ENCODE results near the gene TMEM175. TPM values are rescaled to one million over a fixed set of nuclear protein-coding genes. Genes with fewer than 3 reads are reported as not detected.

The TMEM175 gene
- total RNA-seq, 2 donors from 2014 or later: 26.5 to 39.5 TPM

DNA sequence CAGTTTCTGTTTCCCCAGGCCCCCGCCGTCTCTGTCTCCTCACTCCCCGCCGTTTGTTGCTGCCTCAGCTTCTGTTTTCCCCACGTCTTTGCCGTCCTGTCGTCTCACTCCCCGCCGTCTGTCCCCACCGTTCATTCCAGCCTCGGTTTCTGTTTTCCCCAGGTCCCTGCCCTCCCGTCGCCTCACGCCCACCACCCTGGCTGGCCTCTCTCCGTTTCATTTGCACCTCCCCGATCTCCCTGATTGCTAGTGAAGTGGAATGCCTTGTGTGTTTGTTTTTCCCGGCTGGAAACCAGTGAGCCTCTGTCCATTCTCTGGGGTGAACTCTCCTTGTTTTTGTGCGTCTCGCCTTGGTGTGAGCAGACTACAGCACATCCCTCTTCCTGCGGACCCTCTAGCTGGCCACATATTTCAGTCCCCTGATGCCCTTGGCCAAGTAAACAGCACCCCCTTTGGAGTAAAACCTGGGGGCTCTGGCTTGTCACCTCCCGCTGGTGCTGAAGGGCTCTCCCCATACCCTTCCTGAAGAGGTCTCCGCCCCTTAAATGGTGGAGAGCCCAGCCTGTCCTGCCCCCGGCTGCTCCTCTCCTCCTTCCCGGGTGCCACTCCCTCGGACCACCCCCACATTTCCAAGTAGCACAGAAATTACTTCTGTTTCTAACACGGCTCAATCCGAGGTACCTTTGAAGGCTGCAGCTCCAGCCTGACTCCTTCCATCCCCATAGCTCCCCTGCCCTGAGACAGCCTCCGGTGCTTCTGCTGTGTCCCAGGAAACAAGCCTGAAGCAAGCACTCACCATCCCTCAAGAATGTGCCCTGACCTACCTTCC, 13.2 kb downstream of the TMEM175 start:
- H3K27me3 ChIP-seq (replicated peaks; ENCODE audit: insufficient read depth): no peaks in the 10 kb centered on the region
- H3K9me3 ChIP-seq: no peaks in the 10 kb centered on the region
- no peak for DNase-seq (ENCODE audit: low spot score)
- peaks cover 4% of the 10 kb centered on the region for H3K36me3 ChIP-seq
- H3K4me3 ChIP-seq: no peak overlapping the region
- no peak overlapping the region for H3K27ac ChIP-seq
- ATAC-seq (ENCODE audit: insufficient number of reproducible peaks, low FRiP score, low read depth): no peak
- H3K4me1 ChIP-seq (ENCODE audit: control insufficient read depth in 1 of 2, low read depth in 2 of 2): no peaks in the 10 kb centered on the region
- TF ChIP-seq, protein P1, sequence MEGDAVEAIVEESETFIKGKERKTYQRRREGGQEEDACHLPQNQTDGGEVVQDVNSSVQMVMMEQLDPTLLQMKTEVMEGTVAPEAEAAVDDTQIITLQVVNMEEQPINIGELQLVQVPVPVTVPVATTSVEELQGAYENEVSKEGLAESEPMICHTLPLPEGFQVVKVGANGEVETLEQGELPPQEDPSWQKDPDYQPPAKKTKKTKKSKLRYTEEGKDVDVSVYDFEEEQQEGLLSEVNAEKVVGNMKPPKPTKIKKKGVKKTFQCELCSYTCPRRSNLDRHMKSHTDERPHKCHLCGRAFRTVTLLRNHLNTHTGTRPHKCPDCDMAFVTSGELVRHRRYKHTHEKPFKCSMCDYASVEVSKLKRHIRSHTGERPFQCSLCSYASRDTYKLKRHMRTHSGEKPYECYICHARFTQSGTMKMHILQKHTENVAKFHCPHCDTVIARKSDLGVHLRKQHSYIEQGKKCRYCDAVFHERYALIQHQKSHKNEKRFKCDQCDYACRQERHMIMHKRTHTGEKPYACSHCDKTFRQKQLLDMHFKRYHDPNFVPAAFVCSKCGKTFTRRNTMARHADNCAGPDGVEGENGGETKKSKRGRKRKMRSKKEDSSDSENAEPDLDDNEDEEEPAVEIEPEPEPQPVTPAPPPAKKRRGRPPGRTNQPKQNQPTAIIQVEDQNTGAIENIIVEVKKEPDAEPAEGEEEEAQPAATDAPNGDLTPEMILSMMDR (IDR thresholded peaks at IDR 0.05): no peak

DNA sequence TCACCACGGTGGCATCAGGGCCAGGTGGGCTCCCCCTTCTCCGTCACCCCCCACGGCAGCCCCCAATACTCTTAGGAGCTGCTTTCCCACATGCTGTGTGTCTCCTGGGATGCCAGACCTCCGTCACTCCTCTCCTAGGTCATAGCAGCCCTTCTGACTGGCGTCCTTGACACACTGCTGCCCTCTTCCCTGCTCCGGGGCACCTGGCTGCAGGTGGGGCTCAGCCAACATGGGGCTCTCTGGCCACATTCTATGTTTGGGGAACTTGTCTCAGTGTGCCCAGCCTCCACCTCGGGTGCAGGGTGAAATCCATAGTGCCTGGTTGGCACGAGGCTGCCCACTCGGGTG, 13.8 kb downstream of the TMEM175 start:
- DNase-seq (ENCODE audit: low spot score) (no peak), ATAC-seq (ENCODE audit: insufficient number of reproducible peaks, low FRiP score, low read depth) (no peak)
- Histone ChIP-seq H3K27me3 (replicated peaks; ENCODE audit: insufficient read depth) (no peaks in the 10 kb centered on the region), H3K9me3 (no peaks in the 10 kb centered on the region), H3K4me3 (no peak overlapping the region), H3K4me1 (ENCODE audit: control insufficient read depth in 1 of 2, low read depth in 2 of 2) (no peaks in the 10 kb centered on the region), H3K36me3 (peaks cover 4% of the 10 kb centered on the region), H3K27ac (no peak overlapping the region)
- TF ChIP-seq, protein P1 (IDR thresholded peaks at IDR 0.05): no peak

DNA sequence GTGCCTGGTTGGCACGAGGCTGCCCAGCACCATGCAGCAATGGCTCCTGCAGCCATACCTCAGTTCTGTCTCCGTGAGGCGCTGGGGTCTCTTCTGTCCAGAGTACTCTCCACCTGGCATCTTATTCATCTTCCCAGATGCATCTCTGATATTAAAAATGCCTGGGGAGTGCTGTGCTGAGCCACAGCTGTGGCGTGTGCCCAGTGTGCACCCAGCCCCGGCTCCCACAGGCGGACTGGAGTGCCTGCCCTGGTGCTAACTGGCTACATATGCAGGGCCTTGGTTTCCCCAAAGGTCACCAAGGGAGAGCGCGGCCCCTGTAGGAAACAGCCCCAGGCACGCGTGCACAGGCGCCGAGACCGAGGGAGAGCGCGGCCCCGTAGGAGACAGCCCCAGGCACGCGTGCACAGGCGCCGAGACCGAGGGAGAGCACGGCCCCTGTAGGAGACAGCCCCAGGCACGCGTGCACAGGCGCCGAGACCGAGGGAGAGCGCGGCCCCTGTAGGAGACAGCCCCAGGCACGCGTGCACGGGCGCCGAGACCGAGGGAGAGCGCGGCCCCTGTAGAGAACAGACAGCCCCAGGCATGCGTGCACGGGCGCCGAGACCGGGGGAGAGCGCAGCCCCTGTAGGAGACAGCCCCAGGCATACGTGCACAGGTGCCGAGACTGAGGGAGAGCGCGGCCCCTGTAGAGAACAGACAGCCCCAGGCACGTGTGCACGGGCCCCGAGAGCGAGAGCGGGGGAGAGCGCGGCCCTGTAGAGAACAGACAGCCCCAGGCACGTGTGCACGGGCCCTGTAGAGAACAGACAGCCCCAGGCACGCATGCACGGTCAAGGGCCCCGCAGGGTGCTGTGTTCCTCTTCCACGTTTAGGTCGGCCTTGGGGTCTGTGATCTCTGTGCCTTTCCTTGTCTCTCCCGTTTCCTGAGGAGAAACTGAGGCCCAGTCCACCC, 14.5 kb downstream of the TMEM175 start:
- DNase-seq (ENCODE audit: low spot score): no peak
- ATAC-seq (ENCODE audit: insufficient number of reproducible peaks, low FRiP score, low read depth): no peak
- Histone ChIP-seq H3K4me1 (ENCODE audit: control insufficient read depth in 1 of 2, low read depth in 2 of 2) (no peaks in the 10 kb centered on the region), H3K36me3 (peaks cover 4% of the 10 kb centered on the region), H3K9me3 (no peaks in the 10 kb centered on the region), H3K27me3 (replicated peaks; ENCODE audit: insufficient read depth) (no peaks in the 10 kb centered on the region), H3K27ac (no peak overlapping the region), H3K4me3 (no peak overlapping the region)
- TF ChIP-seq, protein P1 (IDR thresholded peaks at IDR 0.05): no peak

DNA sequence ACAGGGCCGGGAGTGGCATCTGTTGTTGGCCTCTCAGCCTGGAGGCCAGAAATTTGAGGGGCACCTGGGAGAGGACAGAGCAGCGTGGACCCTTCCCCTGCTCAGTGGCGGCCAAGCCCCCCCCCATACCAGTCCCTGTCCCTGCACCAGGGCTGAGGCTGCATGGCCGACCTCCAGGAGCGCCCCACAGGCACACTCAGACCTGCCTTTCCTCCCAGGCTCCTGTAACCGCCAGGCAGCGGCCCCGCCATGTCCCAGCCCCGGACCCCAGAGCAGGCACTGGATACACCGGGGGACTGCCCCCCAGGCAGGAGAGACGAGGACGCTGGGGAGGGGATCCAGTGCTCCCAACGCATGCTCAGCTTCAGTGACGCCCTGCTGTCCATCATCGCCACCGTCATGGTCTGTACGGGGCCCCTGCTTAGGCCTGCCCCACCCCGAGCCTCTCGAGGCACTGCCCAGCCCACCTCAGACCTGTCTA, 15.3 kb downstream of the TMEM175 start:
- Histone ChIP-seq H3K27me3 (replicated peaks; ENCODE audit: insufficient read depth) (no peaks in the 10 kb centered on the region), H3K4me3 (no peak overlapping the region), H3K27ac (no peak overlapping the region), H3K9me3 (no peaks in the 10 kb centered on the region), H3K36me3 (peaks cover 4% of the 10 kb centered on the region), H3K4me1 (ENCODE audit: control insufficient read depth in 1 of 2, low read depth in 2 of 2) (no peaks in the 10 kb centered on the region)
- ATAC-seq (ENCODE audit: insufficient number of reproducible peaks, low FRiP score, low read depth) (no peak), DNase-seq (ENCODE audit: low spot score) (no peak)
- TF ChIP-seq, protein P1 (IDR thresholded peaks at IDR 0.05): no peak

Data from thoracic aorta (tissue), 2 donors.